HG02981 (cell line): ENCODE data around the gene KCNQ1.

Experiments
- ATAC-seq: cut with Tn5 transposase; IDR thresholded peaks from one replicate; pipeline ENCODE4 v1.9.1; 2021; ENCODE audit warnings: mild to moderate bottlenecking, moderate library complexity; ENCODE audit not compliant: unreplicated experiment

KCNQ1 gene

DNA sequence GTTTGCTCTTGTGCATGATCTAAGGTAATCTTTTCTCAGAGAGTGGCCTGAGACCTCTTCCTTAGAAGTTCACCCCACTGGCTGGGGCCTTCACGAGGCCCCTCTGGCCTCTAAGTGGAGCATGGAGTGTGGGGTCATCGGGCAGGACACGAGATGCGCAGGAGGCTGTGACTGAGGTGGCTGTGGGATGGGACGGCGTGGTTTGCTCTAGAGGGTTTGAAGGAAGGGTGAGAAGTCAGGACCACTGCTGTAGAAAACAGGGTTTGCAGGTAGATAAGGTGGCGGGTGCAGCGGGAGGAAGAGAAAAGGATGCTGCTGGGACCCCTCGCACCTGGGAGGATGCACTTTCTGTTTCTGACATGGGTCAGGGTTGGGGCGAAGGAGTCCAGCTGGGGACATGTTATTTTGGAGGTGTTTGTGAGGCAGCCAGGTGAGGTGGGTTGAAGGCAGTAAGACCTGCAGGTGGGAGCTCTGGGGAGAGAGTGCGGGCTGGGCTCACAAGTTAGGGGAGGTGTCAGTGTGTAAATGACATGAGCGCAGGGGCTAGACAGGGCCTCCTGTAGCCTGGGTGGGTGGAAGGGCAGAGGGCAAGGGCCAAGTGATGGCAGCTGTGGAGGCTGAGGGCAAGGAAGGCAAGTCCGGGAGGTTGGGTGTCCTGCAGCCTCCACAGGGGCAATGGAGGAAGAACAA, 62.5 kb downstream of the KCNQ1 start:
- ATAC-seq = no peak

DNA sequence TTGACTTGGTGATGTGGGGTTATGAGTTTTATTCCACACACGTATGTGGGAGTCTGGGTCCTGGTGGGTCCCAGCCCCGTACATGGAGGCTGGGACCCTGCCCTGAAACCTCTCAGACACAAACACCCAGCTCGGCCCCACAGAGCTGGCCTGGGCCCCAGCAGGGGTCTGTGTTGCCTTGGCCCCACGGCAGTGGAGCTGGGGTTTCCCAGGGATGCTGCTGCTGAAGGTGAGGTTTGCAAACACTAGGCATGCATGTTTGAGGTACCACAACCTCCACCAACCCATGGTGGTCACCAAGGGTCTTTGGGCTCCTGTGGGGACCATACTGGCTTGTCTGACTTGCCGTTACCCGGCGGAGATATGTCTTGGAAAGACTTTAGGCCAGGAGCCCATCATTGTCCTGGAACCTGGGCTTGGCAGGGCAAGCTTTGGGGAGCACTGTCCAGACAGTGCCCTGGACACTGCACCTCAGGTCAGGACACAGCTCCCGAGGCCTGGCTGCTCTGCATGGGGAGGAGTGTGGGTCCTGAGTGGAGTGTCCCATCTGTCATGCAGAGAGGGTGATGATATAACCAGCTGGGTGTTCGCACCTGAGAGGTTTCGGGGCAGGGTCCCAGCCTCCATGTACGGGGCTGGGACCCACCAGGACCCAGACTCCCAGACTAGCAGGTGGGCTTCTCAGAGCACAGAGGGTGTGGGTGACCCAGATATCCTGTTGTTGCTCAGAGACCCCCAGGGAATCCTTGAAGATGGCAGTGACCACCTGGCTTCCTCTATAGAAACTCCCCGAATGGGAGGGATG, 63.3 kb downstream of the KCNQ1 start:
- ATAC-seq = no peak

DNA sequence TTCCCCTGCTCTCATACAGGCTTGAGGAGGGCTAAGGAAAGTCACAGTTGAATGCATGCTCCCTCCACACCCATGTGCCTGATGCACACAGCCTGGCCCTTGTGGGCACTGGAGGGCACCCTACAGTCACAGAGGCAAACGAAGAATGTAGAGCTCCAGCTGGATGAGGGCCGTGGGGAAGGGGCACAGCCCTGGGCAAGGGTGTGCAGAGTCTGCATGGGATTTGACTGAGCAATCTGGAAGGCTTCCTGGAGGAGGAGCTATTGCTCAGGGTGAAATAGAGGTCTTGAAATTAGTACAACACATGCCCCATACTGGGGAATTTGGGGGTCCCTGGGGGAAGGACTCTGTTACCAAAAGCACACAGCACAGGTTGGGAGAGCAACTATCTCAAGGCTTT, 64.0 kb downstream of the KCNQ1 start:
- ATAC-seq = no peak

DNA sequence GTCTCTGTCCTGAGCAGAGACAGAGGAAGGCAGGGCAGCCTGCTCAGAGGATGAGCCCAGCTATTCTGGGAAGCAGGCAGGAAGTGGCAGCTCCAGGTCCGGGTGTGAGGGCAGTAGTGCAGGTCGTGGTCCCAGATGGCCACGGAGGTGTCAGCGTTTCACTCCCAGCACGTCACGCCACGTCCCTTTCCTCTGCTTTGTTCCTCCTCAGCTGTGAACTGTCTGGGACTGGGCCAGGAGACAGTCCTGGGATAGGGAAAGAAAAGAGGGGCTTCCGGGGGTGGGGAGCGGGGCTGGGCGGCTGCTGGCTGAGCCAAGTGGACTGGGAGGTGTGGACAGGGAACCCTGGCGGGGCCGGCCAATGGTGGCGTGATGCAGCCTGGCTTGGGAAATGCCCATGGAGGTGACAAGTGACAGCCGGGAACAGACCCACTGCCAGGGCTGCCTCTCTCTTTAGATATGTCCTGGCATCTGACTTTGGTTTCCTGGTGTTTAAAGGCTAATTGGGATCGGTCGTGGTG, 64.7 kb downstream of the KCNQ1 start:
- no peak for ATAC-seq

DNA sequence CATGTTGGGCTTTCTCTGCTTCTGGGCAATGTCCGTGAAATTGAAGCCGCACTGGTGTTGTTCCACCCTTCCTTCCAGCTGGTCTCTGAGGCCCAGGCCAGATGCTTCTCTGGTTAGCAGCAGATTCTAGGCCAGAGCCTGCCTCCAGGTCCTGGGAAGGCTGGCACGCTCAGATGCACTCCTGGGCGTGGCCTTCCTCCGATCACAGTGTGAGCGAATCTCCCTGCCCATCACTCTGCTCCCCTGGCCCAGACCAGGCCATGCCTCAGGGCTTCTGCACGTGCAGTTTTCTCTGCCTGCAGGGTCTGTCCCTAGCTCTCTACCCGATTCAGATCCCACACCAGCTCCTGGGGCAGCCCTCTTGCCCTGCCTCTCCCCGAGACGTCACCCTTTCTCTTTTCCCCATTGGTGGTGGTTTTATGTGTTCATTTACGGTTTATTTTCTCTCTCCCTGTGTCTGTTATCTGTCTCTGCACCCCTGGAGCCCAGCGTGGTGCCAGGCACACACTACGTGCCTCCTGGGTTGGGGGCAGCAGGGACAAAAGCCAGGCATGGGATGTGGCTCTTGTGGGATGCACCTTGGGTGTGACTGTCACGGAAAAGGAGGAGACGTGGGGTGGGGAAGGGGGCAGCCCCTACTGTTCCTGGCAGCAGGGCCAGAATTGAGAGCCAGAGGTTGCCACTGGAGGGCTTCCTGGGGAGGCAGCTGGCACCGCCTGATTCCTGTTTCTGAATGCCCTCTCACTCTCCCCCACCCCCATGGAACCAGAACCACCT, 66.0 kb downstream of the KCNQ1 start:
- ATAC-seq = no peak

DNA sequence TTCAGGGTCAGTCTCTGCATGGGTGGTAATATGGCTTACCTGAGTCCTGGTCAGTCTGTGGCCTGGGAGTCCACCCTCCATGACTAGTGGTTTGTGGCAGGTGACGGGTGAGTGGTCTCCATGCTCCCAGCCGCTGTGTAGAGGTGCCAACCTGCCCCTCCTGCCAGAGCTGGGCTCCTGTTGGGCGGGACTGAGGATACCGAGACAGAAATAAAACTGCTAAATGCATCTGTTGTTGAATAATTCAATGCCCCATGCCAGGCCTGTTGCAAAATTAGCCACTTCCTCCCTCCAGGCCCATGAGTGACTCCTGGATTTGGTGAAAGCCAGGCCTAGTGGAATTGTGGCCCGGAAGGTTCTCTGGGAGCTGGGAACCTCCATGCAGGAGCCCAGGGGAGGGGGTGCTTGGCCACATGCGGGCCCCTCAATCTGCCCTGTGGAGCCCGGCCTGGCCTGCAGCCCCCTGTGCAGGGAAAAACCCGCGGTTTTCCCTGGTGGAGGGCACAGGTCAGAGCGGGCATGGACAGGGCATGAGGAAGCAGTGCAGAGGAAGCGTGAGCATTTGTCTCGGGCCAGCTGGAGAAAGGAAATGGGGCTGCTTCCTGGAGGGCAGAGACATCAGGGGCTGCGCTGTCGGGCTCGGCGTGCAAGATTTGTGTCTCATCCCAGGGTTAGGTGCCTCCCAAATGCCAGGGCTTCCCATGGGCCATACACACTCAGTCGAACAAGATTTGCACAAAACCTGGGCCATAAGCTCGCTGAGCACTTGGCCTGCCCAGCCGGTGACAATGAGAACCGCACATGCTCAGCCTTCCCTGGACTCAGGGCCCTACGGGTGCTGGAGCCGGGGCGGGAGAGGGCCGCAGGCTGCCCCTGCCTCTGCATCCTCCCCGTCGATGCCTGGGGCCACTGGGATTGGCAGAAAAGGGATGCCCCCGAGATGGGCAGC, 66.9 kb downstream of the KCNQ1 start:
- no peak for ATAC-seq

DNA sequence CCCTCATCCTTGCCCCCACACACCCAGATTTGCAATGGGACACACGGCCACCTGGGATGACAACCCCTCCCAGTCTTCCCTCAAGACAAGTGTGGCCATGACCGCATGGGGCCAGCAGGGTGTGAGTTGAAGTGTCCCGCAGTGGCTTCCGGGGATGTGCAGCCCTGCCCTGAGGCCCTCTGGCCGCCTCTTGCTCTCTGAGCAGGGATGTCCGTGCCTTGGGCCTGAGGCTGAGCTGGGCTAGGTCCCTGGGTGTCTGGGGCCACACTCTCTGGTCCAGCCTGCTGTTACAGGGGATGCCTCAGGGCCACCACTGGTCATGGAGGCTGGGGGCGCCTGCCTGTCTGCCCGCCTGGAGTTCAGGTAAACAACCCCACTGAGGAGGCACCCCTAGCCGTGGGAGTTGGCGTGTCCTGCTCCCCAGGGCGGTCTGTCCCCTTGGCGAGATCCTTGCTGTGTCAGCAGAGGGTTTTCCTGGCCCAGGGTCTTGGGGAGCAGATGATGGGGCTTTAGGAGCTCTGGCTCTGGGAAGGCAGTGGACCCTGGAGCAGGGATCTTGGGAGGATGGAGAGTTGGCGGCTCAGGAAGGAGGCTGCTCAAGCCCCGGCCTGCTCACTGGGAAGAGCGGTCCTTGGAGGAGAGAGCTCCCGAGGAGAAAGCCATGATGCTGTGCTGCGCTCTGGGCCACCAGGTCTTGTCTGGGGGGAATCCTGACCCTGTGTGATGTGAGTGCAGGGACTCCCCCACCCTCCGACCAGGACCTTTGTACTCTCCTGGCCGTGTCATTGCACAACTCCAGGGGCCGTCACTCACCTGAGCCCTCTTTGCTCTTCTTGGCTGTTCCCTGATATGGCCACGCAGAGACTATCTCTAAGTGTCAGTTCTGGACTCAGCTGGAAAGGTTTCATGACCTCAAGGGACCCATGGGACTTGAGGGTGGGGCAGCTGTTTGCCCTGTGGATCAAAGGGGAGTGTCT, 67.9 kb downstream of the KCNQ1 start:
- no peak for ATAC-seq

DNA sequence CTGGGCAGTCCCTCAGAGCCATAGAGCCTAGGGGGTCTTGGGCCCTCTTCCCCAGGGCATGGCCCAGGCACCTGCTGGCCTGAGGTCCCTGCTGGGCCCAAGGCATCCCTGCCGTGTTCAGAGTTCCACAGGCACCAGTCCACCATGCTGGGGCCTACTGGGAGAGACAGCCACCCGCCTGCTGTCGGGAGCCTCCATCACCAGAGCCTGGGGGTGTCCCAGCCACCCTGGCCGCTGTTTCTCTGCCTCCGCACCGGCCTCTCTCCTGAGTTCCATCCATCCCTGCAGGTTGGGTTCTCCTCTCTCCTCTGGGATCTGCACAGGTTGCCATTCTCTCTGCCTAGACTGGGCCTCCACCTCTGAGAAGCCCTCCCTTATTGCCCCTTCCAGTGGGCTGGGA, 68.6 kb downstream of the KCNQ1 start:
- ATAC-seq = no peak

DNA sequence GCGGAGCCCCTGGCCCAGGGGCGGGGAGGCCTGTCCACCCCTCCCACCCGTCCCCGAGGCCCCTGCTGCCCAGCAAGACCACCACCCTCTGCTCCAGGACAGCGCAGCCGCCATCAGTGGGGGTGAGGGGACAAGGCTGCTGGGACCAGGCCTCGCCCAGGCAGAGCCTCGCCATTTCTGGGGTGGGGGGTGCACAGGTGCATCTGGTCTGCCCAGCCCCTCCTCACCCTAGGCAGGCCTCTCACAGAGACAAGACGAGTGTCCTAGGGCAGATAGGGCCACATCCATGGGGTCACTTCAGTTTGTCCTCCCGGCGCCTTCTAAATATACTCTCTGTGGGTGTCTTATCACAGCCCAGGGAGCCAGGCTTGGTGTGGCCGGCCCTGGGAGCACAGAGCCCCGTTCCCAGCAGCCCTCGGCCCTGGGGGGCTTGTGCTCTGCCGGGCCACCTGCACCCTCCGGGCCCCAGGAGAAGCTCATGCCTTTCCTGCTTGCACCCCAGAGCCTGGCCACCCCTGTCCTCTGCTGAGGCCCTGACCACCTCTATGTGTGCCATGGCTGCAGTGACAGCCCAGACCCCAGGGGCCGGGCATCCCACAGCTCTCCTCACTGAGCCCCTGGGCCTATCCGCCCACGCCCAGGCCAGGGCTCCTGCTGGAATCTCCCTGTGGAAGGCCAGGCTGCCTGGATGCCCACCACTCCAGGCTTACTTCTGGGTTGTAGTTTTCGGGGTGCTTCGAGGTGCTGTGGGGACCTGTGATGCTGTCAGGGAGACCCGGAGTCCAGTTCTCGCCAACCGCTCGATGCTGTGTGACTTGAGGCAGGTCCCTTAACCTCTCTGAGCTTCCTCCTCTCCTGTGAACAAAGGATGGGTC, 70.8 kb downstream of the KCNQ1 start:
- no peak for ATAC-seq

DNA sequence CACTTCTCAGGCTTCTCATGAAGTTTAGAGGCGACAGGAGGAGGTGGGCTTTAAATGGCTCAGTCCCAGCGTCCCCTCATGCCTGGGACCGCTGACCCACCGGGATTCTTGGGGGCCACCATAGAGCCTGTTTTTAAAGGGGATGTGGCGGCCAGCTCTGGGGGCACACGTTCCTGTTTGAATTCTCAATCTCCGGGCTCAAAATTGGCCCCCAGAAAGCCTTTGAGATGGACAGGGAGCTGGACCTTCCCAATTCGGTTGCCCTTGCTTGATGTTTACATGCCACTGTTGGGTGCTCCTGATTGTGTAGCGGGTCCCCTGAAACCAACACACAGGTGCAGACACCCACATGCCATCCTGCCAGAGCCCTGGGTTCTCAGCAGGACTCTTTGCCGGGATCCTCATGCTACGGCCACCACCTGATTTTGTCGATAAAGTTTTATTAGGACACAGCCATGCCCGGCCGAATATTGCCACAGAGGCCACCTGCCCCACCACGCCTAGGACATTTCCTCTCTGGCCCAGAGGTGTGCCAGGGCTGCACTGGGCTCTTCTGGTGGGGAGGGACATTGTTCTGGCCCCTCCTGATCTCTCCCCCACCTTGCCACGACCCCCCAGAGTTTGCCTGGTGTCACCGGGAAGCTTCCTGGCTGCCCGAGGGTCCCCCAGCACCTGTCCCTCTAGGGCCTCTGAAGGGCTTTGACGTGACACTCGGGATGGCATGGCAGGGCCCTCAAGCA, 71.6 kb downstream of the KCNQ1 start:
- ATAC-seq = no peak

DNA sequence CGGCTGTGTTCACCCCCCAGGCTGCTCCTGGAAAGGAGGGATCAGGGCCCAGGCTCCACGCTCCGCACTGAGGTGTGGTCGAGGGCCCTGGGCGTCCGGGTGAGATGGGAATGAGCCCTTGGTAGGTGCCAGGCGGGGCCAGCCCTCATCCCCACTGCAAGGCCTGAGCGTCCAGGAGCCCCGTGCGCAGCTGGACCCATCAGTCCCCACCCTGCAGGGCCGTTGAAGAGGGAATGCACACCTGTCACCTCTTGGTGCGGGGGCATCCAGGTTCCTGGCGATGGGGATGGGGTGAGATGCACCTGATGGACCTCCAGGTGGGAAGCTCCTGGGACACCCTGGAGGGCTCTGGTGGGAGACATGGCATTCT, 72.2 kb downstream of the KCNQ1 start:
- ATAC-seq = no peak

DNA sequence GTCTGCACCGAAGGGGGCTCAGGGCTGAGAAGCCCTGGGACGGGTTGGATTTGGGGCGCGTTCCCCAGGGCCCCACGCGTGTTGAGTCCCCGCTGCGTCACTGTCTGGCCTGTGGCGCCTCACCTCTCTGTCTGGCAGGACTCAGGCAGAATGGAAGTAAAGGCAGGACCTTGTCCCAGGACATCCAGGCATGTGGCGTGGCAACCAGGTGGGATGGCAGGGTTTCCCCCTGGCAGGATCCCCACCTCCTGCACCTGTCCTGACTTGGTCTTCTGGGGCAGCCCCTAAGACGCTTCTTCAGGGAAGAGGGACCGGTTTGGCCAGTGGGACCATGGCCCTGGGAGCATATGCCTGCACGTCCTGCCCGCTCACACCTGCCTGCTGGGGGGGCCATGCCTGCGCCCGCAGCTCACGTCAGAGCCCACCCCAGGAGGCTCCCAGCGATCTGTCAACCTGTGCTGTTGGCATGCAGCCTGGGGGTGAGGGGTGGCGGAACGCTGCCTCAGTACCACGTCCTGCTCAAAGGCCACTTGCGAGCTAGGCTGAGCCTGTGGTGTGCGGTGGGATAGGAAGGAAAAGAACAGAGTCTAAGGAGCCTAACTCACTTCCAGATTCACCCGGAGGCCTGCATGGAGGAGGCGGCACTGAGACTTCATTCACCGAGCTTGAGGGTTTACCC, 72.7 kb downstream of the KCNQ1 start:
- ATAC-seq = no peak

DNA sequence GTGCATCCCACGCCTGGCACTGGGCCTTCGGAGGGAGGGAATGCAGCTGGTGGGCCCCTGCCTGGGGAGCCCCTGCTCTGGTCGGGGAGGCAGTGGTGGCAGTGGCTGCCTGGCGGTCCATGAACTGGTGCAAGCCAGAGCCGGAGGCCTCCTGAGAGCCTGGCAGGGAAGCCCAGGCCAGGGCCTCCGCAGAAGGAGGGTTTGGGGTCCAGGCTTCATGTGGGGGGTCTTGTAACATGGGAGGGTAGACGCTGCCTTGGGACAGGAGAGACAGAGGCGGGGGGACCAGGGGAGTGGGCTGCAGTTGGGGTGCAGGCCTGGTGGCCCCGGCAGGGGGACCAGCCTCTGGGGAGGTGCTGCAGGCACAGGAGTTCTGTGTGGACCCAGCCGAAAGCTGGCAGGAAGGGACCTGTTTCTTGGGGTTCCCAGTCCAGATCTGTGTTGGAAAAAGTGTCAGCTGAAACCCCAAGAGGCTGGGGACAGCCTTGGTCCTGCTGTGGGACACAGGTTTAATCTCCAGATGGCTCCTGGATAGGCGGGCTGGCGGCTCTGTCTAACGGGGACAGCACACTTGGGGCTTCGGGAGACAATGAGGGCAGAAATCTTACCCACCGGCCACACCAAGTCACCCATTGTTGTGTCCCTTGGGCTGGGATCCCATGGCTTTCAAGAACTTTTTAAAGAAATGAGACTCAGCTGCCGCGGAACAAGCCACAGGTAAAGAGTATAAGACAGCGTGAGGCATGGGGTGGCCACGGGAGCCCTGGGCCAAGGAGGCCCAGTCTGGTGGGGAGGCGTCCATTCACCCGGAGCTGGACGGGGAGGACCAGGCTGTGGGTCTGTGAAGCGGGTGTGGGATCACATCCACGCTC, 73.5 kb downstream of the KCNQ1 start:
- no peak for ATAC-seq

DNA sequence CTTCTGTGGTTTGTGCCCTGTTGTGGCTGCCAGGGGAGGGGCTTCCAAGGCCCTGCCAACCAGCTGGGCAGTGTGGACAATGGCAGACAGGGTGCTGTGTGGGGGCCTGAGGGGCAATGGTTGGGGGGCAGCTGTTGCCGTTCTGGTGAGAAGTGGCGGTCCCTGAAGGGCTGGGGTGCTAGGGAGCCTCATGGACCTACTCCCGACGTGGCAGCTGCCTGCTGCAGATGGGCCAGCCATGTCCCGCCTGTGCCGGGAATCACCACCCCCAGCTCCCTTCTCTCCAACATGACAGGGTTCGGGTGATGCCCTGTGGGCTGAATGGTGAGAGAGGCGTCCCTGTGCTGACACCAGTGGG, 74.2 kb downstream of the KCNQ1 start:
- ATAC-seq = no peak

DNA sequence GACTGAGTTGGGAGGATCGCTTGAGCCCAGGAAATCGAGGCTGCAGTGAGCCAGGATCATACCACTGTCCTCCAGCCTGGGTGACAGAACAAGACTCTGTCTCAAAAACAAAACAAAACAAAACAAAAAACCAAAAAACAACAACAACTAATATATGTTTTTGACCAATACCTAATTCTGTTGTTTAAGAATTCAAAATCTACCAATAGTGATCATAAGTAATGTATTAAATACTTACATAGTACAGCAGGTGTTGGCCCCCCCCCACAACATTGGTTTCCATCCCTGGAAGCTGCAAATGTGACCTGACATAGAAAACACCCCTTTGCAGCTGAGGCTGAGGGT, 74.7 kb downstream of the KCNQ1 start:
- ATAC-seq = no peak
